ENCODE measurements around the gene PLA2G4F.

PLA2G4F gene

GRCh38 chr15:42157381-42157780 is 945 bp upstream of the PLA2G4F start:
- H3K27me3 ChIP-seq (ENCODE audit: insufficient read depth, low read length, poor library complexity) = no peaks in the 10 kb centered on the region
- no peak overlapping the region for H4K8ac ChIP-seq (ENCODE audit: low read depth, low read length)
- H3K18ac ChIP-seq (ENCODE audit: low read length) = no peak overlapping the region
- H2BK5ac ChIP-seq (ENCODE audit: low read length) = no peak overlapping the region
- H3K4me2 ChIP-seq (ENCODE audit: low read length) = no peak overlapping the region
- H3K79me2 ChIP-seq (ENCODE audit: control insufficient read depth, insufficient read depth, low read length) = no peaks in the 10 kb centered on the region
- no peak overlapping the region for H4K5ac ChIP-seq (ENCODE audit: low read length)
- no peak overlapping the region for H3K23ac ChIP-seq (ENCODE audit: low read length)
- DNase-seq = no peak
- H2BK15ac ChIP-seq (replicated peaks; ENCODE audit: low read depth) = no peak overlapping the region
- peaks cover 9% of the 10 kb centered on the region for H3K36me3 ChIP-seq (ENCODE audit: control insufficient read depth, insufficient read depth, low read length)
- H3K4me3 ChIP-seq (ENCODE audit: low read length) = no peak overlapping the region
- no peak overlapping the region for H2AK5ac ChIP-seq (ENCODE audit: low read length)
- no CpG with 5 or more reads among the region's 8 CpGs for WGBS (ENCODE audit: extremely low coverage, insufficient coverage, low lambda C conversion rate)
- H2BK120ac ChIP-seq (ENCODE audit: low read depth, low read length) = no peak overlapping the region
- no peak overlapping the region for H3K56ac ChIP-seq (ENCODE audit: low read length)
- H3K27ac ChIP-seq (ENCODE audit: low read depth, low read length) = no peak overlapping the region
- no peaks in the 10 kb centered on the region for H3K79me1 ChIP-seq (ENCODE audit: low read length)
- H3K4me1 ChIP-seq (ENCODE audit: control insufficient read depth, low read depth, low read length) = no peaks in the 10 kb centered on the region
- H3K4ac ChIP-seq (ENCODE audit: low read depth, low read length) = no peak overlapping the region
- H3K9ac ChIP-seq (ENCODE audit: low read length) = no peak overlapping the region

GRCh38 chr15:42155546-42156242 is 742 bp downstream of the PLA2G4F start:
- H3K4ac ChIP-seq (ENCODE audit: low read depth, low read length) = no peak overlapping the region
- no peaks in the 10 kb centered on the region for H3K4me1 ChIP-seq (ENCODE audit: control insufficient read depth, low read depth, low read length)
- no CpG with 5 or more reads among the region's 27 CpGs for WGBS (ENCODE audit: extremely low coverage, insufficient coverage, low lambda C conversion rate)
- H4K5ac ChIP-seq (ENCODE audit: low read length) = no peak overlapping the region
- no peak overlapping the region for H3K27ac ChIP-seq (ENCODE audit: low read depth, low read length)
- no peak overlapping the region for H2BK15ac ChIP-seq (replicated peaks; ENCODE audit: low read depth)
- no peaks in the 10 kb centered on the region for H3K79me2 ChIP-seq (ENCODE audit: control insufficient read depth, insufficient read depth, low read length)
- no peak overlapping the region for H2BK120ac ChIP-seq (ENCODE audit: low read depth, low read length)
- H3K4me2 ChIP-seq (ENCODE audit: low read length) = no peak overlapping the region
- H3K79me1 ChIP-seq (ENCODE audit: low read length) = no peaks in the 10 kb centered on the region
- peak; percentile 62 for DNase-seq
- H4K8ac ChIP-seq (ENCODE audit: low read depth, low read length) = no peak overlapping the region
- peaks cover 6% of the 10 kb centered on the region for H3K36me3 ChIP-seq (ENCODE audit: control insufficient read depth, insufficient read depth, low read length)
- H3K9ac ChIP-seq (ENCODE audit: low read length) = no peak overlapping the region
- no peak overlapping the region for H2AK5ac ChIP-seq (ENCODE audit: low read length)
- no peak overlapping the region for H3K23ac ChIP-seq (ENCODE audit: low read length)
- no peak overlapping the region for H3K18ac ChIP-seq (ENCODE audit: low read length)
- no peak overlapping the region for H3K4me3 ChIP-seq (ENCODE audit: low read length)
- H2BK5ac ChIP-seq (ENCODE audit: low read length) = no peak overlapping the region
- no peaks in the 10 kb centered on the region for H3K27me3 ChIP-seq (ENCODE audit: insufficient read depth, low read length, poor library complexity)
- H3K56ac ChIP-seq (ENCODE audit: low read length) = no peak overlapping the region

GRCh38 chr15:42154956-42155355 is 1.5 kb downstream of the PLA2G4F start:
- 100% methylated on average over 5 of the region's 14 CpGs for WGBS (ENCODE audit: extremely low coverage, insufficient coverage, low lambda C conversion rate)
- Histone ChIP-seq H3K23ac (ENCODE audit: low read length) (no peak overlapping the region), H2BK15ac (replicated peaks; ENCODE audit: low read depth) (no peak overlapping the region), H3K4me2 (ENCODE audit: low read length) (no peak overlapping the region), H3K27me3 (ENCODE audit: insufficient read depth, low read length, poor library complexity) (no peaks in the 10 kb centered on the region), H3K79me1 (ENCODE audit: low read length) (no peaks in the 10 kb centered on the region), H4K8ac (ENCODE audit: low read depth, low read length) (no peak overlapping the region), H3K27ac (ENCODE audit: low read depth, low read length) (no peak overlapping the region), H3K4me1 (ENCODE audit: control insufficient read depth, low read depth, low read length) (no peaks in the 10 kb centered on the region), H2BK5ac (ENCODE audit: low read length) (no peak overlapping the region), H3K4ac (ENCODE audit: low read depth, low read length) (no peak overlapping the region), H3K9ac (ENCODE audit: low read length) (no peak overlapping the region), H3K36me3 (ENCODE audit: control insufficient read depth, insufficient read depth, low read length) (no peaks in the 10 kb centered on the region), H2AK5ac (ENCODE audit: low read length) (no peak overlapping the region), H3K18ac (ENCODE audit: low read length) (no peak overlapping the region), H3K79me2 (ENCODE audit: control insufficient read depth, insufficient read depth, low read length) (no peaks in the 10 kb centered on the region), H3K4me3 (ENCODE audit: low read length) (no peak overlapping the region), H4K5ac (ENCODE audit: low read length) (no peak overlapping the region), H3K56ac (ENCODE audit: low read length) (no peak overlapping the region), H2BK120ac (ENCODE audit: low read depth, low read length) (no peak overlapping the region)
- no peak for DNase-seq

GRCh38 chr15:42154212-42154941 is 2.1 kb downstream of the PLA2G4F start:
- Histone ChIP-seq H3K36me3 (ENCODE audit: control insufficient read depth, insufficient read depth, low read length) (no peaks in the 10 kb centered on the region), H3K4me2 (ENCODE audit: low read length) (no peak overlapping the region), H3K23ac (ENCODE audit: low read length) (no peak overlapping the region), H2BK120ac (ENCODE audit: low read depth, low read length) (no peak overlapping the region), H3K56ac (ENCODE audit: low read length) (no peak overlapping the region), H3K4ac (ENCODE audit: low read depth, low read length) (no peak overlapping the region), H3K27me3 (ENCODE audit: insufficient read depth, low read length, poor library complexity) (no peaks in the 10 kb centered on the region), H4K5ac (ENCODE audit: low read length) (no peak overlapping the region), H3K9ac (ENCODE audit: low read length) (no peak overlapping the region), H3K18ac (ENCODE audit: low read length) (no peak overlapping the region), H4K8ac (ENCODE audit: low read depth, low read length) (no peak overlapping the region), H2BK15ac (replicated peaks; ENCODE audit: low read depth) (no peak overlapping the region), H2BK5ac (ENCODE audit: low read length) (no peak overlapping the region), H3K4me1 (ENCODE audit: control insufficient read depth, low read depth, low read length) (no peaks in the 10 kb centered on the region), H2AK5ac (ENCODE audit: low read length) (no peak overlapping the region), H3K79me2 (ENCODE audit: control insufficient read depth, insufficient read depth, low read length) (no peaks in the 10 kb centered on the region), H3K27ac (ENCODE audit: low read depth, low read length) (no peak overlapping the region), H3K4me3 (ENCODE audit: low read length) (no peak overlapping the region), H3K79me1 (ENCODE audit: low read length) (no peaks in the 10 kb centered on the region)
- no CpG with 5 or more reads among the region's 16 CpGs for WGBS (ENCODE audit: extremely low coverage, insufficient coverage, low lambda C conversion rate)
- no peak for DNase-seq

- H2BK120ac ChIP-seq (ENCODE audit: low read depth, low read length) = no peak overlapping the region
- H3K56ac ChIP-seq (ENCODE audit: low read length) = no peak overlapping the region
- no peak overlapping the region for H4K5ac ChIP-seq (ENCODE audit: low read length)
- no peak overlapping the region for H3K18ac ChIP-seq (ENCODE audit: low read length)
- no peak overlapping the region for H2BK15ac ChIP-seq (replicated peaks; ENCODE audit: low read depth)
- H3K4me3 ChIP-seq (ENCODE audit: low read length) = no peak overlapping the region
- no peaks in the 10 kb centered on the region for H3K79me1 ChIP-seq (ENCODE audit: low read length)
- no peak overlapping the region for H2BK5ac ChIP-seq (ENCODE audit: low read length)
- H3K4ac ChIP-seq (ENCODE audit: low read depth, low read length) = no peak overlapping the region
- no peaks in the 10 kb centered on the region for H3K79me2 ChIP-seq (ENCODE audit: control insufficient read depth, insufficient read depth, low read length)
- no peak overlapping the region for H2AK5ac ChIP-seq (ENCODE audit: low read length)
- no peak overlapping the region for H3K4me2 ChIP-seq (ENCODE audit: low read length)
- H4K8ac ChIP-seq (ENCODE audit: low read depth, low read length) = no peak overlapping the region
- H3K23ac ChIP-seq (ENCODE audit: low read length) = no peak overlapping the region
- no peaks in the 10 kb centered on the region for H3K36me3 ChIP-seq (ENCODE audit: control insufficient read depth, insufficient read depth, low read length)
- no peak overlapping the region for H3K27ac ChIP-seq (ENCODE audit: low read depth, low read length)
- WGBS (ENCODE audit: extremely low coverage, insufficient coverage, low lambda C conversion rate) = no CpG with 5 or more reads among the region's 4 CpGs
- H3K4me1 ChIP-seq (ENCODE audit: control insufficient read depth, low read depth, low read length) = no peaks in the 10 kb centered on the region
- DNase-seq = no peak
- no peak overlapping the region for H3K9ac ChIP-seq (ENCODE audit: low read length)
- no peaks in the 10 kb centered on the region for H3K27me3 ChIP-seq (ENCODE audit: insufficient read depth, low read length, poor library complexity)
Measured at GRCh38 chr15:42153874-42154211, 2.6 kb downstream of the PLA2G4F start.

Data from mesendoderm (in vitro differentiated cells).